MCF 10A (cell line): ENCODE data around the gene ARHGEF39. TPM values are rescaled to one million over a fixed set of nuclear protein-coding genes. Genes with fewer than 3 reads are reported as not detected.
"Not testable (repeated sequence)": the region's sequence is repeated elsewhere in the genome, so short reads cannot be mapped to it uniquely, and the experiment has no call there.

ENCODE experiments used
- BruUV-seq: library from RNA; stranded (reverse); fragments of 400-500 nt; replicated peaks from 2 replicates; lab custom pipeline; 2021; lab: Mats Ljungman, UMichigan
- CTCF ChIA-PET: fragments of 300-600 bp; sonication (Branson Sonifier 250); formaldehyde crosslinking; extraction: SDS; loops from one replicate; lab custom pipeline; 2021; ENCODE audit warnings: antibody characterized with exemption, inconsistent platforms; lab: Yijun Ruan, JAX
- POLR2A ChIA-PET: fragments of 300-600, 350-650 bp; sonication (Branson Sonifier 250); formaldehyde crosslinking; extraction: SDS; loops from one replicate; lab custom pipeline; 2020; ENCODE audit warnings: antibody characterized with exemption, inconsistent platforms; lab: Yijun Ruan, JAX
- DNase-seq: peaks from one replicate; pipeline ENCODE4 v3.0.0-alpha.2; 2018; ENCODE audit not compliant: unreplicated experiment
- H3K27ac Mint-ChIP-seq: one replicate; pipeline ENCODE4 v1.8.0; 2022; ENCODE audit warnings: mild to moderate bottlenecking, low read depth, mixed read lengths; ENCODE audit not compliant: unreplicated experiment
- H3K27me3 Mint-ChIP-seq: one replicate; pipeline ENCODE4 v1.8.0; 2022; ENCODE audit warnings: mixed read lengths; ENCODE audit not compliant: insufficient read depth, unreplicated experiment
- H3K36me3 Mint-ChIP-seq: one replicate; pipeline ENCODE4 v1.8.0; 2022; ENCODE audit warnings: mild to moderate bottlenecking, moderate library complexity, mixed read lengths; ENCODE audit not compliant: insufficient read depth, unreplicated experiment
- H3K4me1 Mint-ChIP-seq: one replicate; pipeline ENCODE4 v1.8.0; 2022; ENCODE audit warnings: mixed read lengths; ENCODE audit not compliant: insufficient read depth, unreplicated experiment
- H3K4me3 Mint-ChIP-seq: one replicate; pipeline ENCODE4 v1.8.0; 2022; ENCODE audit warnings: mild to moderate bottlenecking, moderate library complexity, mixed read lengths; ENCODE audit not compliant: unreplicated experiment
- H3K9me3 Mint-ChIP-seq: one replicate; pipeline ENCODE4 v1.8.0; 2022; ENCODE audit warnings: mixed read lengths; ENCODE audit not compliant: unreplicated experiment
- intact Hi-C: fragments of 100-400 bp; cut with micrococcal nuclease; formaldehyde crosslinking; loops from 2 replicates; pipeline ENCODE4 v1.14.1; 2022
- total RNA-seq: library from RNA; stranded (reverse); gene quantifications from 2 replicates; pipeline ENCODE4 v1.2.3, GENCODE V29; 2022
- TF ChIP-seq, protein P1 (sequence below): fragments of 200-600 bp; IDR thresholded peaks from one replicate; pipeline ENCODE4 v1.8.0; 2022; ENCODE audit warnings: antibody characterized with exemption, mild to moderate bottlenecking; ENCODE audit not compliant: unreplicated experiment

ARHGEF39 gene
- total RNA-seq, 1 experiment from 2014 or later = 5.1 TPM

- H3K36me3 Mint-ChIP-seq = no peaks in the 10 kb centered on the region
- H3K27ac Mint-ChIP-seq = peak overlapping the region; percentile 93
- H3K27me3 Mint-ChIP-seq = no peaks in the 10 kb centered on the region
- TF ChIP-seq, protein P1, sequence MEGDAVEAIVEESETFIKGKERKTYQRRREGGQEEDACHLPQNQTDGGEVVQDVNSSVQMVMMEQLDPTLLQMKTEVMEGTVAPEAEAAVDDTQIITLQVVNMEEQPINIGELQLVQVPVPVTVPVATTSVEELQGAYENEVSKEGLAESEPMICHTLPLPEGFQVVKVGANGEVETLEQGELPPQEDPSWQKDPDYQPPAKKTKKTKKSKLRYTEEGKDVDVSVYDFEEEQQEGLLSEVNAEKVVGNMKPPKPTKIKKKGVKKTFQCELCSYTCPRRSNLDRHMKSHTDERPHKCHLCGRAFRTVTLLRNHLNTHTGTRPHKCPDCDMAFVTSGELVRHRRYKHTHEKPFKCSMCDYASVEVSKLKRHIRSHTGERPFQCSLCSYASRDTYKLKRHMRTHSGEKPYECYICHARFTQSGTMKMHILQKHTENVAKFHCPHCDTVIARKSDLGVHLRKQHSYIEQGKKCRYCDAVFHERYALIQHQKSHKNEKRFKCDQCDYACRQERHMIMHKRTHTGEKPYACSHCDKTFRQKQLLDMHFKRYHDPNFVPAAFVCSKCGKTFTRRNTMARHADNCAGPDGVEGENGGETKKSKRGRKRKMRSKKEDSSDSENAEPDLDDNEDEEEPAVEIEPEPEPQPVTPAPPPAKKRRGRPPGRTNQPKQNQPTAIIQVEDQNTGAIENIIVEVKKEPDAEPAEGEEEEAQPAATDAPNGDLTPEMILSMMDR = peak; percentile 95
- no peaks in the 10 kb centered on the region for H3K9me3 Mint-ChIP-seq
- peaks cover 12% of the 10 kb centered on the region for H3K4me1 Mint-ChIP-seq
- no TSS peak for BruUV-seq
- DNase-seq = peak; percentile 88
- ChIA-PET CTCF (interaction anchor here (0.6 to 4.8 kb wide), 50 partner anchors 11 to 1018 kb away, joined by 3 to 62 read pairs (median 4); partner anchors contain the start of genes ARHGEF39, CCDC107, GBA2 and RGP1), POLR2A (interaction anchor here (0.7 to 5.8 kb wide), 20 partner anchors 10 to 983 kb away, joined by 3 to 63 read pairs (median 5); partner anchors contain the start of genes ARHGEF39, CCDC107, CREB3 and GBA2)
- H3K4me3 Mint-ChIP-seq = peak overlapping the region; percentile 77
- intact Hi-C loops = loop anchor here (1.0 to 2.0 kb wide), 2 partner anchors 87 to 168 kb away; partner anchors contain the start of gene HINT2
These were observed 18.3 kb downstream of the ARHGEF39 start for GRCh38 chr9:35646533-35647265.

GRCh38 chr9:35646153-35646532, 18.9 kb downstream of the ARHGEF39 start:
- no peaks in the 10 kb centered on the region for H3K27me3 Mint-ChIP-seq
- intact Hi-C loops = loop anchor here (1.0 to 2.0 kb wide), 2 partner anchors 87 to 169 kb away; partner anchors contain the start of gene HINT2
- peaks cover 12% of the 10 kb centered on the region for H3K4me1 Mint-ChIP-seq
- TF ChIP-seq, protein P1 = no peak
- peak overlapping the region; percentile 77 for H3K4me3 Mint-ChIP-seq
- H3K9me3 Mint-ChIP-seq = no peaks in the 10 kb centered on the region
- CTCF ChIA-PET = interaction anchor here (0.6 to 4.8 kb wide), 31 partner anchors 11 to 904 kb away, joined by 3 to 62 read pairs (median 4); partner anchors contain the start of genes CCDC107, GBA2, RGP1 and RMRP
- POLR2A ChIA-PET = interaction anchor here (0.7 to 5.8 kb wide), 18 partner anchors 11 to 982 kb away, joined by 3 to 63 read pairs (median 4); partner anchors contain the start of genes ARHGEF39, CCDC107, CREB3 and GBA2
- DNase-seq = peak; percentile 51
- peak overlapping the region; percentile 93 for H3K27ac Mint-ChIP-seq
- peaks cover under 1% of the 10 kb centered on the region for H3K36me3 Mint-ChIP-seq
- TSS peak; percentile 63 for BruUV-seq

DNA sequence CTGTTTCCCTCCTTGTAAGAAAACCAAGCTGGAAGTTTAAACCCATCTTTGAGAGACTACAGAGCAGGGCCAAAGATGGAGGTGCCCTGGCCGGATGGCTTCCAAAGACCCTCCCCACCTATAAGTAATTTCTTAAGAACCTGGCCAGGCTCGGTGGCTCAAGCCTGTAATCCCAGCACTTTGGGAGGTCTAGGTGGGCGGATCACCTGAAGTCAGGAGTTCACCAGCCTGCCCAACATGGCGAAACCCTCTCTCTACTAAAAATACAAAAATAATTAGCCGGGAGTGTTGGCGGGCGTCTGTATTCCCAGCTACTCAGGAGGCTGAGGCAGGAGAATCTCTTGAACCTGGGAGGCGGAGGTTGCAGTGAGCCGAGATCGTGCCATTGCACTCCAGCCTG, 19.3 kb downstream of the ARHGEF39 start:
- DNase-seq, BruUV-seq, H3K36me3 Mint-ChIP-seq, H3K9me3 Mint-ChIP-seq, H3K27me3 Mint-ChIP-seq: not testable (repeated sequence)
- ChIA-PET CTCF (interaction anchor here (0.6 to 4.8 kb wide), 28 partner anchors 12 to 904 kb away, joined by 3 to 62 read pairs (median 5); partner anchors contain the start of genes CCDC107, GBA2, RGP1 and RMRP), POLR2A (interaction anchor here (0.6 to 5.8 kb wide), 17 partner anchors 11 to 573 kb away, joined by 3 to 63 read pairs (median 4); partner anchors contain the start of genes CCDC107, CREB3, GBA2 and RGP1)
- H3K27ac Mint-ChIP-seq = peak overlapping the region; percentile 93
- intact Hi-C loops = loop anchor here (1.0 to 2.0 kb wide), 2 partner anchors 88 to 169 kb away; partner anchors contain the start of gene HINT2
- H3K4me1 Mint-ChIP-seq = peaks cover 12% of the 10 kb centered on the region
- H3K4me3 Mint-ChIP-seq = peak overlapping the region; percentile 77

- H3K9me3 Mint-ChIP-seq = no peaks in the 10 kb centered on the region
- intact Hi-C loops = loop anchor here (5.0 kb wide), 1 partner anchor 161 kb away; no protein-coding TSS in a partner anchor
- BruUV-seq = no TSS peak
- H3K36me3 Mint-ChIP-seq = peaks cover 4% of the 10 kb centered on the region
- H3K4me3 Mint-ChIP-seq = no peak overlapping the region
- DNase-seq = no peak
- TF ChIP-seq, protein P1 = no peak
- H3K4me1 Mint-ChIP-seq = peaks cover 12% of the 10 kb centered on the region
- ChIA-PET CTCF (interaction anchor here (0.6 kb wide), 1 partner anchor 54 kb away, joined by 3 read pairs; no protein-coding TSS in a partner anchor), POLR2A (interaction anchor here (1.0 kb wide), 1 partner anchor 90 kb away, joined by 3 read pairs; no protein-coding TSS in a partner anchor)
- H3K27me3 Mint-ChIP-seq = no peaks in the 10 kb centered on the region
- no peak overlapping the region for H3K27ac Mint-ChIP-seq
These were observed 21.9 kb downstream of the ARHGEF39 start for GRCh38 chr9:35643046-35643445.

DNA sequence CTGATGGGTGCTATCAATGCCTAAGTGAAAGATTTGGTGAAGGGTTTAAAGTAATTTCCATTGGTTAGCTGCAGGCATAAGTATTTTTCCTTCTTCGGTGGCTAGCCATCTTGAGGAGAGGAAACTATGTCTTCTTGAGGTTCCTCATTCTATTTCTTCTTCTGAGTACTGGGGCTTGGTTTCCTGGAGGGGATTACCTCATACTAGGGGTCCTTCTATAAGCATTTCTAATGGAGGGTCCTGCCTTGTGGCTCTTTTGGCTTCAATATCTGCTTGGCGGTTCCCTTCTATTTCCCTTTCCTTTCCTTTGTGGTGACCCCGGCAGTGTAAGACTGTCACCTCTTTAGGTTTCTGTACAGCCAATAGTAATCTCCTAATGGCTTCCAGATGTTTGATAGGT, 23.5 kb downstream of the ARHGEF39 start:
- CTCF ChIA-PET, H3K9me3 Mint-ChIP-seq, H3K27me3 Mint-ChIP-seq, DNase-seq, BruUV-seq, H3K4me1 Mint-ChIP-seq, H3K4me3 Mint-ChIP-seq, H3K27ac Mint-ChIP-seq, POLR2A ChIA-PET, H3K36me3 Mint-ChIP-seq: not testable (repeated sequence)
- intact Hi-C loops = loop anchor here (5.0 kb wide), 1 partner anchor 159 kb away; no protein-coding TSS in a partner anchor

GRCh38 chr9:35640431-35640830, 24.6 kb downstream of the ARHGEF39 start:
- BruUV-seq, H3K36me3 Mint-ChIP-seq, H3K9me3 Mint-ChIP-seq, H3K27ac Mint-ChIP-seq, H3K4me1 Mint-ChIP-seq, H3K4me3 Mint-ChIP-seq, DNase-seq, POLR2A ChIA-PET, H3K27me3 Mint-ChIP-seq: not testable (repeated sequence)
- intact Hi-C loops = loop anchor here (5.0 kb wide), 1 partner anchor 158 kb away; no protein-coding TSS in a partner anchor
- CTCF ChIA-PET = interaction anchor here (0.7 to 1.6 kb wide), 3 partner anchors 16 to 116 kb away, joined by 3 to 6 read pairs (median 3); no protein-coding TSS in a partner anchor
